Neural cell (in vitro differentiated cells): Measurements from ENCODE around the gene TMEM107. TPM values are rescaled to one million over a fixed set of nuclear protein-coding genes. Genes with fewer than 3 reads are reported as not detected.

Experiments
- H2AFZ ChIP-seq: fragments of 200-600, 300-800 bp; sonication (generic), shearing (Covaris generic); 2 replicates; pipeline ENCODE4 v1.6.0; 2014; ENCODE audit warnings: low read depth, mild to moderate bottlenecking, antibody characterized with exemption, low read length, moderate library complexity
- H3F3A ChIP-seq: fragments of 200-600 bp; shearing (Covaris generic); 2 replicates; pipeline ENCODE4 v1.6.1; 2016; ENCODE audit warnings: mild to moderate bottlenecking, moderate library complexity, mixed read lengths, antibody characterized with exemption, low read length; ENCODE audit not compliant: insufficient read depth, poor library complexity, severe bottlenecking
- H3K27ac ChIP-seq: fragments of 200-600, 300-800 bp; sonication (generic), shearing (Covaris generic); 2 replicates; pipeline ENCODE4 v1.5.1; 2014; ENCODE audit warnings: mild to moderate bottlenecking, low read length, moderate library complexity
- H3K27me3 ChIP-seq: fragments of 300-800, 200-600 bp; sonication (generic), shearing (Covaris generic); 2 replicates; pipeline ENCODE4 v1.6.0; 2014; ENCODE audit warnings: mild to moderate bottlenecking, low read depth, low read length, moderate library complexity; ENCODE audit not compliant: insufficient read depth
- H3K36me3 ChIP-seq: fragments of 300-800, 200-600 bp; sonication (generic), shearing (Covaris generic); 2 replicates; pipeline ENCODE4 v1.5.1; 2014; ENCODE audit warnings: mild to moderate bottlenecking, antibody characterized with exemption, low read length, moderate library complexity; ENCODE audit not compliant: insufficient read depth
- H3K4me2 ChIP-seq: fragments of 300-800, 200-600 bp; sonication (generic), shearing (Covaris generic); 2 replicates; pipeline ENCODE4 v1.6.0; 2014; ENCODE audit warnings: mild to moderate bottlenecking, low read length
- H3K4me3 ChIP-seq: fragments of 300-800, 200-600 bp; sonication (generic), shearing (Covaris generic); 2 replicates; pipeline ENCODE4 v1.5.1; 2014; ENCODE audit warnings: mild to moderate bottlenecking, low read length, moderate library complexity
- H3K79me2 ChIP-seq: fragments of 200-600 bp; shearing (Covaris generic); replicated peaks from 2 replicates; pipeline ENCODE4 v1.6.0; 2014; ENCODE audit warnings: mild to moderate bottlenecking, low read length, moderate library complexity; ENCODE audit not compliant: insufficient read depth
- H3K9ac ChIP-seq: fragments of 300-800, 200-600 bp; sonication (generic), shearing (Covaris generic); 2 replicates; pipeline ENCODE4 v1.6.1; 2016; ENCODE audit warnings: mild to moderate bottlenecking, low read length, mixed read lengths
- H3K9me2 ChIP-seq: fragments of 200-600 bp; shearing (Covaris generic); 2 replicates; pipeline ENCODE4 v1.6.1; 2016; ENCODE audit warnings: mild to moderate bottlenecking, low read length, mixed read lengths; ENCODE audit not compliant: insufficient read depth
- H3K9me3 ChIP-seq: fragments of 200-600, 300-800 bp; sonication (generic), shearing (Covaris generic); 2 replicates; pipeline ENCODE4 v1.6.1; 2016; ENCODE audit warnings: mild to moderate bottlenecking, mixed run types, low read length, moderate library complexity, mixed read lengths
- H4K20me1 ChIP-seq: fragments of 200-600 bp; shearing (Covaris generic); 2 replicates; pipeline ENCODE4 v1.6.1; 2016; ENCODE audit warnings: mild to moderate bottlenecking, mixed run types; ENCODE audit not compliant: insufficient read depth
- EP300 ChIP-seq: fragments of 450-650 bp; conservative IDR thresholded peaks from 2 replicates; pipeline ENCODE4 v1.6.1; 2014; ENCODE audit warnings: antibody characterized with exemption, mild to moderate bottlenecking, moderate library complexity; ENCODE audit not compliant: poor library complexity, severe bottlenecking
- EZH2 ChIP-seq: fragments of 200-600, 300-800 bp; shearing (Covaris generic), sonication (generic); IDR thresholded peaks from 2 replicates; pipeline ENCODE4 v1.6.1; 2014; ENCODE audit warnings: antibody characterized with exemption, low read length, borderline replicate concordance, mild to moderate bottlenecking; ENCODE audit not compliant: insufficient read depth, poor library complexity, severe bottlenecking
- MXI1 ChIP-seq: fragments of 450-650 bp; conservative IDR thresholded peaks from 2 replicates; pipeline ENCODE4 v1.6.1; 2014; ENCODE audit warnings: antibody characterized with exemption, mild to moderate bottlenecking; ENCODE audit not compliant: poor library complexity, severe bottlenecking
- POLR2AphosphoS5 ChIP-seq: IDR thresholded peaks from 2 replicates; pipeline ENCODE4 v1.6.1; 2012
- RAD21 ChIP-seq: fragments of 450-650 bp; conservative IDR thresholded peaks from 2 replicates; pipeline ENCODE4 v1.6.1; 2014; ENCODE audit warnings: antibody characterized with exemption, mild to moderate bottlenecking, moderate library complexity
- SMC3 ChIP-seq: fragments of 450-650 bp; conservative IDR thresholded peaks from 2 replicates; pipeline ENCODE4 v1.6.1; 2014; ENCODE audit warnings: antibody characterized with exemption, mild to moderate bottlenecking, moderate library complexity; ENCODE audit not compliant: poor library complexity
- TAF1 ChIP-seq: IDR thresholded peaks from 2 replicates; pipeline ENCODE4 v1.6.1; 2012; ENCODE audit warnings: low read depth
- polyA plus RNA-seq: library from polyadenylated mRNA; depleted of rRNA; stranded (reverse); fragments of >200 nt; gene quantifications from 2 replicates; pipeline ENCODE4 v1.2.3, GENCODE V29; 2014
- TF ChIP-seq, protein P1 (sequence below): fragments of 450-650 bp; IDR thresholded peaks from 2 replicates; pipeline ENCODE4 v1.5.1; 2014; ENCODE audit warnings: antibody characterized with exemption, mild to moderate bottlenecking, moderate library complexity; ENCODE audit not compliant: poor library complexity, severe bottlenecking
- TF ChIP-seq, protein P2 (sequence below): IDR thresholded peaks from 2 replicates; pipeline ENCODE4 v1.6.1; 2012; ENCODE audit warnings: borderline replicate concordance

TMEM107 gene
- polyA plus RNA-seq, 1 donor from 2014 or later: 31.7 TPM

DNA sequence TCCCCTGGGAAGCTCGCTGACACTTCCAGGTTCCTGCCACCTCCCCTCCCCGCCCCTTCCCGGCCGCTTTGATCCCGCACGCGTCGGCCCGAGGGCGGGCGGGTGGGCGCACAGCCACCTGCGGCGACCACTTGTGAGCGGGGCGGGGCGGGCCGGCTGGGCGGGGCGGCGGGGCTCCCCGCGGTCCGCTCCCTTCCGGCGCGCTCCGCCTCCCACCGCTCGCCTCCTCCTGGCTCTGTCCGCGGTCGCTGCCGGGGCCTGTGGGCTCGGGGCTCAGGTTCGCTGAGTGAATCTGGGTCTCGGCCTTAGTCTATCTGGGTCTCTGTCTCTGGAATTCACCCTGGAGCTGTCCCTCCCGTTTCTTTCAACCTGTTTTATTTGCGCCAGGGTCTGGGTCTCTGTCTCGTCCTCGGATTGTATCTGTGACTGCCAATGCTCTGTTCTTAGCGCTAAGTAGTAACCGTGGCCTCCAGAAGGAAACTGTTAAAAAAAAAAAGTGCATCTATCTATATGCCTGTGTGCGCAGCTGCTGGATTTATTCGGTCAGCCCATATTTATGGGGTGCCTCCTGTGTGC lies 49.6 kb downstream of the TMEM107 start:
- Histone ChIP-seq H3K9ac (peak overlapping the region; percentile 80), H2AFZ (peak overlapping the region; percentile 69), H3K79me2 (no peaks in the 10 kb centered on the region), H3K27ac (peak overlapping the region; percentile 70), H3F3A (no peaks in the 10 kb centered on the region), H3K4me3 (peak overlapping the region; percentile 88), H3K9me3 (no peaks in the 10 kb centered on the region), H3K9me2 (no peaks in the 10 kb centered on the region), H4K20me1 (no peaks in the 10 kb centered on the region), H3K27me3 (peaks cover 43% of the 10 kb centered on the region), H3K36me3 (no peaks in the 10 kb centered on the region), H3K4me2 (peak overlapping the region; percentile 90)
- TF ChIP-seq EZH2: no peak
- TF ChIP-seq MXI1: no peak
- TF ChIP-seq, protein P1, sequence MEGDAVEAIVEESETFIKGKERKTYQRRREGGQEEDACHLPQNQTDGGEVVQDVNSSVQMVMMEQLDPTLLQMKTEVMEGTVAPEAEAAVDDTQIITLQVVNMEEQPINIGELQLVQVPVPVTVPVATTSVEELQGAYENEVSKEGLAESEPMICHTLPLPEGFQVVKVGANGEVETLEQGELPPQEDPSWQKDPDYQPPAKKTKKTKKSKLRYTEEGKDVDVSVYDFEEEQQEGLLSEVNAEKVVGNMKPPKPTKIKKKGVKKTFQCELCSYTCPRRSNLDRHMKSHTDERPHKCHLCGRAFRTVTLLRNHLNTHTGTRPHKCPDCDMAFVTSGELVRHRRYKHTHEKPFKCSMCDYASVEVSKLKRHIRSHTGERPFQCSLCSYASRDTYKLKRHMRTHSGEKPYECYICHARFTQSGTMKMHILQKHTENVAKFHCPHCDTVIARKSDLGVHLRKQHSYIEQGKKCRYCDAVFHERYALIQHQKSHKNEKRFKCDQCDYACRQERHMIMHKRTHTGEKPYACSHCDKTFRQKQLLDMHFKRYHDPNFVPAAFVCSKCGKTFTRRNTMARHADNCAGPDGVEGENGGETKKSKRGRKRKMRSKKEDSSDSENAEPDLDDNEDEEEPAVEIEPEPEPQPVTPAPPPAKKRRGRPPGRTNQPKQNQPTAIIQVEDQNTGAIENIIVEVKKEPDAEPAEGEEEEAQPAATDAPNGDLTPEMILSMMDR: no peak
- TF ChIP-seq, protein P2, sequence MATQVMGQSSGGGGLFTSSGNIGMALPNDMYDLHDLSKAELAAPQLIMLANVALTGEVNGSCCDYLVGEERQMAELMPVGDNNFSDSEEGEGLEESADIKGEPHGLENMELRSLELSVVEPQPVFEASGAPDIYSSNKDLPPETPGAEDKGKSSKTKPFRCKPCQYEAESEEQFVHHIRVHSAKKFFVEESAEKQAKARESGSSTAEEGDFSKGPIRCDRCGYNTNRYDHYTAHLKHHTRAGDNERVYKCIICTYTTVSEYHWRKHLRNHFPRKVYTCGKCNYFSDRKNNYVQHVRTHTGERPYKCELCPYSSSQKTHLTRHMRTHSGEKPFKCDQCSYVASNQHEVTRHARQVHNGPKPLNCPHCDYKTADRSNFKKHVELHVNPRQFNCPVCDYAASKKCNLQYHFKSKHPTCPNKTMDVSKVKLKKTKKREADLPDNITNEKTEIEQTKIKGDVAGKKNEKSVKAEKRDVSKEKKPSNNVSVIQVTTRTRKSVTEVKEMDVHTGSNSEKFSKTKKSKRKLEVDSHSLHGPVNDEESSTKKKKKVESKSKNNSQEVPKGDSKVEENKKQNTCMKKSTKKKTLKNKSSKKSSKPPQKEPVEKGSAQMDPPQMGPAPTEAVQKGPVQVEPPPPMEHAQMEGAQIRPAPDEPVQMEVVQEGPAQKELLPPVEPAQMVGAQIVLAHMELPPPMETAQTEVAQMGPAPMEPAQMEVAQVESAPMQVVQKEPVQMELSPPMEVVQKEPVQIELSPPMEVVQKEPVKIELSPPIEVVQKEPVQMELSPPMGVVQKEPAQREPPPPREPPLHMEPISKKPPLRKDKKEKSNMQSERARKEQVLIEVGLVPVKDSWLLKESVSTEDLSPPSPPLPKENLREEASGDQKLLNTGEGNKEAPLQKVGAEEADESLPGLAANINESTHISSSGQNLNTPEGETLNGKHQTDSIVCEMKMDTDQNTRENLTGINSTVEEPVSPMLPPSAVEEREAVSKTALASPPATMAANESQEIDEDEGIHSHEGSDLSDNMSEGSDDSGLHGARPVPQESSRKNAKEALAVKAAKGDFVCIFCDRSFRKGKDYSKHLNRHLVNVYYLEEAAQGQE: no peak
- TF ChIP-seq TAF1: no peak
- TF ChIP-seq EP300: no peak
- TF ChIP-seq SMC3: no peak
- no peak for TF ChIP-seq RAD21
- no peak for TF ChIP-seq POLR2AphosphoS5

DNA sequence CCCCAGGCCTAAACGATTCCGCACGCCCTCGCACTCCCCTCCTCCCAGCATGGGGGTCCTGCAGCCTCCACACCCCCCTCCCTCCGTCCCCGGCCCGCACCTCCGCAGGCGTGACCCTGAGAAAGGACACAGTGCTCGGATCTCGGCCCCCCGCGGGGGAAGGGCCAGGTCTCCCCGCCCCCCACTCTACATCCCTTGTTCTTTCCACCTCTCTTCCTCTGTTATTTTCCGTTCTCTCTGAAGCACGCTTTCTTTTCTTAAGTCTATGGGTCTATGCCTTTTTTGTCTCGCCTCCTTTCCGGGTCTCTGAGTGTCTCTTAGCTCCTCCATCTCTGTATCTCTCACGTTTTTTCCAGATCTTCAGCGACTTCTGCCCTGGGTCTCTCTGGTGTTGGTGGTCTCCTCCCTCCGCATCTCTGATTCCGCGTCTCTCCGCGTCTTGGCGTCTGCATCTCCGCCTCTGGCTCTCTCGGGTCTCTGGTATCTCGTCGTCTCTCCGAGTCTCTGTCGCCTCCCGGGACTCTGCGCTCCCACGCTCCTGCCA lies 50.2 kb downstream of the TMEM107 start:
- no peaks in the 10 kb centered on the region for H3K9me2 ChIP-seq
- H3K9ac ChIP-seq: peak overlapping the region; percentile 80
- peak overlapping the region; percentile 77 for H3K4me2 ChIP-seq
- peak overlapping the region; percentile 69 for H2AFZ ChIP-seq
- peaks cover 49% of the 10 kb centered on the region for H3K27me3 ChIP-seq
- H3K36me3 ChIP-seq: no peaks in the 10 kb centered on the region
- H3K9me3 ChIP-seq: no peaks in the 10 kb centered on the region
- H4K20me1 ChIP-seq: no peaks in the 10 kb centered on the region
- TF ChIP-seq TAF1 (no peak), EP300 (no peak), RAD21 (no peak), POLR2AphosphoS5 (no peak)
- TF ChIP-seq, protein P1: no peak
- peaks cover 1% of the 10 kb centered on the region for H3F3A ChIP-seq
- peak overlapping the region; percentile 88 for H3K4me3 ChIP-seq
- H3K27ac ChIP-seq: peak overlapping the region; percentile 70
- H3K79me2 ChIP-seq: no peaks in the 10 kb centered on the region
